Measurements from ENCODE around the gene HBG2. TPM values are rescaled to one million over a fixed set of nuclear protein-coding genes. Genes with fewer than 3 reads are reported as not detected.
"Not testable (repeated sequence)": the region's sequence is repeated elsewhere in the genome, so short reads cannot be mapped to it uniquely, and the experiment has no call there.

The HBG2 gene
- total and polyA plus RNA-seq, 9 of the 15 experiments (the other 6 are each of a cell fraction or from before 2014, with no cell fraction given), result 1,626 to 58,619 (median 10,515) TPM

GRCh38 chr11:5297721-5298323 is 43.2 kb upstream of the HBG2 start (continued):
- TF ChIP-seq CBX8 (IDR thresholded peaks at IDR 0.05; ENCODE audit: borderline replicate concordance, extremely low read depth, low read depth, low read length, poor library complexity, severe bottlenecking) (no peak), ZFPM2 (CRISPR knock-in tag; IDR thresholded peaks at IDR 0.05) (no peak)

- H3K4me3 ChIP-seq, result not testable (repeated sequence)
Measured at GRCh38 chr11:5294342-5294995, 39.9 kb upstream of the HBG2 start.

More at GRCh38 chr11:5294342-5294995, 39.9 kb upstream of the HBG2 start:
- WGBS (ENCODE audit: insufficient coverage, low coverage, missing lambda C conversion rate), result 98% methylated on average over 25 of the region's 41 CpGs
- H3K4me2 ChIP-seq (ENCODE audit: insufficient read depth, low read length); H2AFZ ChIP-seq (ENCODE audit: low read depth, low read length); BruUV-seq (replicated peaks); H3K27ac ChIP-seq (ENCODE audit: extremely low read depth, low read depth, low read length); POLR2A ChIA-PET; CTCF ChIA-PET (ENCODE audit: low intra/inter-chr PET ratio); H3K9me3 ChIP-seq (replicated peaks; ENCODE audit: control insufficient read depth, insufficient read depth, low read depth, low read length); H3K9ac ChIP-seq (ENCODE audit: insufficient read depth in 1 of 2, low read depth in 2 of 2, low read length in 2 of 2); FAIRE-seq; H4K20me1 ChIP-seq (replicated peaks; ENCODE audit: control insufficient read depth, insufficient read depth, low read length); in situ Hi-C loops (cut with MboI); DNase-seq (ENCODE audit: extremely low read depth in 1 of 4, low spot score in 3 of 4); ATAC-seq; H3K9me1 ChIP-seq (ENCODE audit: control insufficient read depth, insufficient read depth, low read length); H3K27me3 ChIP-seq (ENCODE audit: control insufficient read depth in 2 of 2, insufficient read depth in 2 of 2, low read length in 2 of 2): not testable (repeated sequence)
- peaks cover 37% of the 10 kb centered on the region for H3K79me2 ChIP-seq (ENCODE audit: control insufficient read depth, insufficient read depth, low read length)
- H3K36me3 ChIP-seq (ENCODE audit: control insufficient read depth, insufficient read depth, low read length), result peaks cover 38% of the 10 kb centered on the region
- peaks cover 13 to 39% of the 10 kb centered on the region in 2 experiments; a peak in 4 of 5 replicates for H3K4me1 ChIP-seq (replicated peaks in 1 of 2; ENCODE audit: control insufficient read depth in 2 of 2, insufficient read depth in 2 of 2, low read length in 2 of 2)
- intact Hi-C loops (cut with micrococcal nuclease), result loop anchor here (5.0 kb wide), 1 partner anchor 263 kb away; no protein-coding TSS in a partner anchor
- TF ChIP-seq POLR2G (IDR thresholded peaks at IDR 0.05; ENCODE audit: low read depth, low read length), result peak; percentile 61
- peak; percentile 77 for TF ChIP-seq RBM22 (IDR thresholded peaks at IDR 0.05; ENCODE audit: low read depth, low read length, poor library complexity, severe bottlenecking)
